Fibroblast of lung (primary cell): ENCODE data around the gene KCTD13. TPM values are rescaled to one million over a fixed set of nuclear protein-coding genes. Genes with fewer than 3 reads are reported as not detected.

Source experiments
- DNase-seq, 2 donors: peaks; one replicate each; pipeline versions ENCODE4 v3.0.0 to v3.0.0-alpha.2; 2010; ENCODE audit warnings: low read depth in 2 of 2
- H2AFZ ChIP-seq: 2 replicates; pipeline ENCODE4 v1.5.1; 2012; ENCODE audit warnings: low read length, control low read depth, inconsistent platforms
- H3K27ac ChIP-seq: 2 replicates; pipeline ENCODE4 v1.5.1; 2011; ENCODE audit warnings: low read length, control low read depth; ENCODE audit not compliant: insufficient read depth
- H3K27me3 ChIP-seq: 2 replicates; pipeline ENCODE4 v1.5.1; 2011; ENCODE audit warnings: mild to moderate bottlenecking, low read length; ENCODE audit not compliant: control insufficient read depth, insufficient read depth
- H3K36me3 ChIP-seq: 2 replicates; pipeline ENCODE4 v1.5.1; 2011; ENCODE audit warnings: low read length; ENCODE audit not compliant: control insufficient read depth, insufficient read depth
- H3K4me1 ChIP-seq: 2 replicates; pipeline ENCODE4 v1.5.1; 2011; ENCODE audit warnings: low read length; ENCODE audit not compliant: control insufficient read depth, insufficient read depth; ENCODE audit errors: extremely low read depth
- H3K4me2 ChIP-seq: 2 replicates; pipeline ENCODE4 v1.5.1; 2011; ENCODE audit warnings: low read length, control low read depth; ENCODE audit not compliant: insufficient read depth; ENCODE audit errors: extremely low read depth
- H3K4me3 ChIP-seq, 4 experiments: fragments of 200-600 bp in 1 of 4; sonication (generic) in 1 of 4; replicated peaks in 1 of 4; 2 replicates each; pipeline ENCODE4 v1.5.1; 2011 to 2016; ENCODE audit warnings: low read length in 4 of 4, low read depth in 3 of 4, mild to moderate bottlenecking in 3 of 4, control low read depth in 2 of 4, inconsistent platforms in 1 of 4, mixed read lengths in 1 of 4; ENCODE audit not compliant: insufficient read depth in 1 of 4; ENCODE audit errors: control extremely low read depth in 1 of 4
- H3K79me2 ChIP-seq: 2 replicates; pipeline ENCODE4 v1.5.1; 2012; ENCODE audit warnings: mild to moderate bottlenecking, low read length, inconsistent platforms; ENCODE audit not compliant: control insufficient read depth, insufficient read depth
- H3K9ac ChIP-seq: 2 replicates; pipeline ENCODE4 v1.5.1; 2011; ENCODE audit warnings: mild to moderate bottlenecking, low read length, control low read depth; ENCODE audit not compliant: insufficient read depth
- H3K9me3 ChIP-seq: 2 replicates; pipeline ENCODE4 v1.5.1; 2012; ENCODE audit warnings: low read depth, low read length; ENCODE audit not compliant: control insufficient read depth, insufficient read depth
- H4K20me1 ChIP-seq: 2 replicates; pipeline ENCODE4 v1.5.1; 2011; ENCODE audit warnings: low read length; ENCODE audit not compliant: control insufficient read depth, insufficient read depth; ENCODE audit errors: extremely low read depth
- EZH2 ChIP-seq: IDR thresholded peaks from 2 replicates; pipeline ENCODE4 v1.5.1; 2012; ENCODE audit warnings: low read length, control low read depth, mild to moderate bottlenecking; ENCODE audit errors: missing control alignments
- polyA plus RNA-seq, 2 donors: library from polyadenylated mRNA; depleted of rRNA in 1 of 2; stranded (reverse) in 1 of 2; unstranded in 1 of 2; fragments of >200 nt; gene quantifications; 2 replicates each; pipeline ENCODE4 v1.2.1, GENCODE V29; 2011 to 2012; ENCODE audit warnings: missing spikeins in 1 of 2
- total RNA-seq: library from RNA; depleted of rRNA; stranded (reverse); fragments of >200 nt; gene quantifications from 2 replicates; pipeline ENCODE4 v1.2.1, GENCODE V29; 2014
- TF ChIP-seq, protein P1 (sequence below), 2 donors: IDR thresholded peaks in 1 of 2; conservative IDR thresholded peaks in 1 of 2; 1 replicate in 1 of 2; 2 replicates in 1 of 2; pipeline ENCODE4 v1.5.1; 2011 to 2012; ENCODE audit warnings: low read length in 2 of 2, control low read depth in 1 of 2, inconsistent platforms in 1 of 2, low read depth in 1 of 2, mild to moderate bottlenecking in 1 of 2

KCTD13 gene
- total and polyA plus RNA-seq, 2 donors (not counting 1 experiment from before 2014, with no cell fraction given), result 5.9 to 6.3 TPM

DNA sequence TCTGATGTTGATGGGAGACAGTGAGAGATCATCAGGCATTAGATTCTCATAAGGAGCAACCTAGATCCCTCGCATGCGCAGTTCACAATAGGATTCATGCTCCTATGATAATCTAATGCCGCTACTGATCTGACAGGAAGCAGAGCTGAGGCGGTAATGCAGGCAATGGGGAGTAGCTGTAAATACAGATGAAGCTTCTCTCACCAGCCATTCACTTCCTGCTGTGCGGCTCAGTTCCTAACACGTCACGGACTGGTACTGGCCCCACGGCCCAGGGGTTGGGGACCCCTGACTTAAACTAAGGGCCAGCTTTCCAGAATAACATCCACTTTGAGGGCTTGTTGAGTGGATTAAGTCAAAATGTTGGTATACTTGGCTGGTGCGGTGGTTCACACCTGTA lies 33.3 kb upstream of the KCTD13 start:
- no peaks in the 10 kb centered on the region for H3K27me3 ChIP-seq
- DNase-seq, result no peak
- no peaks in the 10 kb centered on the region for H3K9me3 ChIP-seq
- no peaks in the 10 kb centered on the region for H3K4me1 ChIP-seq
- no peak overlapping the region for H3K9ac ChIP-seq
- no peaks in the 10 kb centered on the region for H3K36me3 ChIP-seq
- TF ChIP-seq, protein P1, sequence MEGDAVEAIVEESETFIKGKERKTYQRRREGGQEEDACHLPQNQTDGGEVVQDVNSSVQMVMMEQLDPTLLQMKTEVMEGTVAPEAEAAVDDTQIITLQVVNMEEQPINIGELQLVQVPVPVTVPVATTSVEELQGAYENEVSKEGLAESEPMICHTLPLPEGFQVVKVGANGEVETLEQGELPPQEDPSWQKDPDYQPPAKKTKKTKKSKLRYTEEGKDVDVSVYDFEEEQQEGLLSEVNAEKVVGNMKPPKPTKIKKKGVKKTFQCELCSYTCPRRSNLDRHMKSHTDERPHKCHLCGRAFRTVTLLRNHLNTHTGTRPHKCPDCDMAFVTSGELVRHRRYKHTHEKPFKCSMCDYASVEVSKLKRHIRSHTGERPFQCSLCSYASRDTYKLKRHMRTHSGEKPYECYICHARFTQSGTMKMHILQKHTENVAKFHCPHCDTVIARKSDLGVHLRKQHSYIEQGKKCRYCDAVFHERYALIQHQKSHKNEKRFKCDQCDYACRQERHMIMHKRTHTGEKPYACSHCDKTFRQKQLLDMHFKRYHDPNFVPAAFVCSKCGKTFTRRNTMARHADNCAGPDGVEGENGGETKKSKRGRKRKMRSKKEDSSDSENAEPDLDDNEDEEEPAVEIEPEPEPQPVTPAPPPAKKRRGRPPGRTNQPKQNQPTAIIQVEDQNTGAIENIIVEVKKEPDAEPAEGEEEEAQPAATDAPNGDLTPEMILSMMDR (conservative IDR thresholded peaks at IDR 0.05 in 1 of 2, IDR thresholded peaks at IDR 0.05 in 1 of 2; ENCODE audit: low read depth in 1 of 2, low read length in 2 of 2), result no peak
- no peak for TF ChIP-seq EZH2
- H3K27ac ChIP-seq, result no peak overlapping the region
- no peaks in the 10 kb centered on the region for H4K20me1 ChIP-seq
- H3K4me2 ChIP-seq, result no peak overlapping the region
- no peak overlapping the region for H2AFZ ChIP-seq
- no peak overlapping the region for H3K4me3 ChIP-seq
- H3K79me2 ChIP-seq, result no peaks in the 10 kb centered on the region

DNA sequence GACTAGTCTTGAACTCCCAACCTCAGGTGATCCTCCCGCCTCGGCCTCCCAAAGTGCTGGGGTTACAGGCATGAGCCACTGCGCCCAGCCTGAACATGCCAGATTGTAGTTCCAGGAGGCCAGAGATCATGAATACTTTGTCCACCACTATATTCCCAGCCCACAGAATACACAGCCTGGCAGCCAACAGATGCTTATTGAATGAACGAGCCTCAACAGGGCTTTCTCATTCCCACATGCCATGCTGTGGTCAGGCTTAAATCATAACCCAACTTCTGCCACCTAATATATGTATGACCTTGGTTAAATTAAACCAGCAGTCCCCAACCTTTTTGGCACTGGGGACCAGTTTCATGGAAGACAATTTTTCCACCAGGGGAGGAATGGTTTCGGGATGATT lies 32.7 kb upstream of the KCTD13 start:
- no peaks in the 10 kb centered on the region for H3K27me3 ChIP-seq
- H3K27ac ChIP-seq, result no peak overlapping the region
- H3K9me3 ChIP-seq, result no peaks in the 10 kb centered on the region
- H3K4me3 ChIP-seq, result no peak overlapping the region
- no peaks in the 10 kb centered on the region for H3K4me1 ChIP-seq
- H3K79me2 ChIP-seq, result no peaks in the 10 kb centered on the region
- H3K36me3 ChIP-seq, result no peaks in the 10 kb centered on the region
- no peak overlapping the region for H3K9ac ChIP-seq
- no peak for DNase-seq
- no peak for TF ChIP-seq EZH2
- TF ChIP-seq, protein P1 (conservative IDR thresholded peaks at IDR 0.05 in 1 of 2, IDR thresholded peaks at IDR 0.05 in 1 of 2; ENCODE audit: low read depth in 1 of 2, low read length in 2 of 2), result no peak
- H2AFZ ChIP-seq, result no peak overlapping the region
- no peak overlapping the region for H3K4me2 ChIP-seq
- H4K20me1 ChIP-seq, result no peaks in the 10 kb centered on the region

DNA sequence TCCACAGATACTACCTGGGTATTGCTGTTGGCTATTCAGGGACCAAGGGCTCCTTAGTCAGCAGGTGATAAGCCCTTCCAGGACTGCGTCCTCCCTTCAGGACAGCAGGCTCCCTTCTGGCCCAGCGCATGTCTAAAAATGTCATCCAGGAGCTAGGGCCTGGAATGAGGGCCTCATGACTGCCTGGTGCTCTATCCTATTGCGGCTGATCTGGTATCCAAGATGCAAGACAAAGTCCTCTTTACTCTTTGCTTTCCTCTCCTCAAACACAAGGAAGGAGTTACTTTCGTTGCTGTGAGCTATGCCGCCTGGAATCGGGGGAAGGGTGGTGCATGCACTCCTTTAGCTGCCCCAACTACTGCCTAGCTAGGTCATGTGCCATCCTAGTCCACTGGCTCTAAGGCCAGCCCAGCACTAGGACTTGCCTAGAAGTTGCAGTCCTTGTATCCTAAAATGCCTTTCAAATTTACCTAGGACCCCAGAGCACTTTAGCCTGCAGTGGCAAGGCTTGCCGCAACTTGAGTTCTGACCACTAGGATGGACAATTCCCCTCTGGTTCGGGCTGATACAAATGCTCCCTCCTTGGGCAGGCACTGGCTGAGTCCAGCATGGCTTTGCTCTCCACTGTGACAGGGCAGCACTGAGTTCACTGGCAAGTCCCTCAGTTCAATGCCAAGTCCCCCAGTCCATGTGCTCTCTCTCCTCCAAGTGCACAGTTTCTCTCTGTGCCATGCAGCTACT lies 25.8 kb upstream of the KCTD13 start:
- H3K36me3 ChIP-seq, result no peaks in the 10 kb centered on the region
- H3K4me2 ChIP-seq, result no peak overlapping the region
- no peaks in the 10 kb centered on the region for H3K9me3 ChIP-seq
- H2AFZ ChIP-seq, result no peak overlapping the region
- no peaks in the 10 kb centered on the region for H3K27me3 ChIP-seq
- no peak overlapping the region for H3K27ac ChIP-seq
- H3K4me1 ChIP-seq, result no peaks in the 10 kb centered on the region
- no peak overlapping the region for H3K4me3 ChIP-seq
- no peaks in the 10 kb centered on the region for H4K20me1 ChIP-seq
- no peaks in the 10 kb centered on the region for H3K79me2 ChIP-seq
- TF ChIP-seq, protein P1 (conservative IDR thresholded peaks at IDR 0.05 in 1 of 2, IDR thresholded peaks at IDR 0.05 in 1 of 2; ENCODE audit: low read depth in 1 of 2, low read length in 2 of 2), result no peak
- TF ChIP-seq EZH2, result no peak
- no peak for DNase-seq
- no peak overlapping the region for H3K9ac ChIP-seq
